ENCODE results near the gene SDCCAG8. TPM values are rescaled to one million over a fixed set of nuclear protein-coding genes. Genes with fewer than 3 reads are reported as not detected.

Gene SDCCAG8
- total RNA-seq, 1 experiment from 2014 or later, result 10.0 TPM

DNA sequence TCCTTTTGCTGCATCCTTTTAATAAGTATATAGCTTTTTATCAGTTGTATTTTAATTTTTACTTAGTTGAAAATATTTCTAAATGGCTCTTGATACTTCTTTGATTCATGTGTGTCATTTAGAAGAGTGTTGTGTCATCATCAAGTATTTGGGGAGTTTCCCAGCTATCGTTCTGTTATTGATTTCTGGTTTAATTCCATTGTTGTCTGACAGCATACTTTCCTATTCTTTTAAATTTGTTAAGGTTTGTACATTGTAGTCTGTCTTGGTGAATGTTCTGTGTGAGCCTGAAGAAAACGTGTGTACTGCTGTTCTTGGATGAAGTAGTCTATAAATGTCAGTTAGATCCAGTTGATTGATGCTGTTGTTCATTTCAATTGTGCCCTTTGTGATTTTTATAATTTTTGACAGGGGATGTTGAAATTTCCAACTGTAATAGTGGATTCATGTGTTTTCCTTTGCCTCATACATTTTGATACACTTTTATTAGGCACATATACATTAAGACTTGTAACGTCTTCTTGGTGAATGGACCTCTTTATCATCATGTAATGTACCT, 24.8 kb downstream of the SDCCAG8 start:
- Mint-ChIP-seq H3K9me3 (peaks cover 3 to 5% of the 10 kb centered on the region in 2 experiments; a peak in 2 of 5 replicates), H3K36me3 (ENCODE audit: insufficient read depth in 1 of 3, low read depth in 3 of 3) (peaks cover 2 to 11% (median 4%) of the 10 kb centered on the region in 3 experiments; a peak in 6 of 7 replicates), H3K4me1 (peaks cover 8 to 10% of the 10 kb centered on the region in 2 experiments; a peak in 3 of 4 replicates), H3K4me3 (no peak overlapping the region), H3K27me3 (ENCODE audit: low read depth) (no peaks in the 10 kb centered on the region), H3K27ac (no peak overlapping the region)
- Histone ChIP-seq H4K5ac (ENCODE audit: insufficient read length, low read depth, low read length) (no peak overlapping the region), H4K20me1 (ENCODE audit: control insufficient read depth, insufficient read depth, insufficient read length) (no peaks in the 10 kb centered on the region), H2BK5ac (ENCODE audit: insufficient read length, low read length) (no peak overlapping the region), H2BK12ac (ENCODE audit: insufficient read length, low read depth, low read length) (no peak overlapping the region), H2AK5ac (ENCODE audit: insufficient read length, low read length) (no peak overlapping the region), H2BK15ac (ENCODE audit: low read depth, low read length) (no peak overlapping the region), H3K23ac (ENCODE audit: insufficient read length, low read depth, low read length) (no peak overlapping the region), H3T11ph (ENCODE audit: low read length) (no peak overlapping the region), H3K56ac (ENCODE audit: insufficient read length, low read depth, low read length) (no peak overlapping the region), H3K27ac (ENCODE audit: insufficient read length, low read depth, low read length) (no peak overlapping the region), H3K27me3 (ENCODE audit: insufficient read depth, low read length) (no peaks in the 10 kb centered on the region), H3K79me1 (ENCODE audit: insufficient read depth, low read depth, low read length, poor library complexity, severe bottlenecking) (no peaks in the 10 kb centered on the region), H3K23me2 (ENCODE audit: insufficient read length, low read depth, low read length, poor library complexity, severe bottlenecking) (no peaks in the 10 kb centered on the region), H4K8ac (replicated peaks; ENCODE audit: insufficient read length, low read depth, low read length) (no peak overlapping the region), H3K79me2 (ENCODE audit: insufficient read depth, low read length) (no peaks in the 10 kb centered on the region), H3K14ac (ENCODE audit: insufficient read depth, low read length) (no peak overlapping the region), H3K9ac (ENCODE audit: extremely low read depth, insufficient read length, low read length) (no peak overlapping the region), H3K9me3 (ENCODE audit: control insufficient read depth, low read depth, low read length) (no peaks in the 10 kb centered on the region), H3K4ac (ENCODE audit: low read depth, low read length) (no peak overlapping the region), H2BK120ac (ENCODE audit: low read depth, low read length, poor library complexity, severe bottlenecking) (no peak overlapping the region), H4K91ac (ENCODE audit: insufficient read length, low read depth, low read length) (no peak overlapping the region), H3K4me2 (ENCODE audit: insufficient read depth, insufficient read length, low read length) (no peak overlapping the region), H3K4me1 (ENCODE audit: insufficient read depth, low read length) (no peaks in the 10 kb centered on the region; the same call in 1 of the 2 replicates), H3K18ac (ENCODE audit: insufficient read length, low read depth, low read length) (no peak overlapping the region), H2AFZ (ENCODE audit: low read length) (no peak overlapping the region), H2BK20ac (ENCODE audit: low read depth, low read length, poor library complexity, severe bottlenecking) (no peak overlapping the region)
- WGBS (ENCODE audit: extremely low coverage, insufficient read length, low lambda C conversion rate), result no CpG with 5 or more reads among the region's 3 CpGs
- no peak for DNase-seq
- TF ChIP-seq CTCF (conservative IDR thresholded peaks at IDR 0.05), result no peak
